A549 (cell line): Measurements from ENCODE around the gene TCL1A.

ENCODE experiments used
- CHD2 ChIP-seq: fragments of 150-350 bp; IDR thresholded peaks from 2 replicates; pipeline ENCODE4 v1.6.1; 2014; ENCODE audit warnings: low read length; ENCODE audit not compliant: partially characterized antibody
- CTCF ChIP-seq: fragments of >200 bp; sonication (Bioruptor Twin); formaldehyde crosslinking; IDR thresholded peaks from 3 replicates; pipeline ENCODE4 v1.5.1; 2016
- HMGXB4 ChIP-seq: fragments of 250-450 bp; sonication (Bioruptor Pico); IDR thresholded peaks from 2 replicates; pipeline ENCODE4 v1.5.0; 2021; ENCODE audit warnings: mild to moderate bottlenecking, moderate library complexity, borderline replicate concordance
- JUNB ChIP-seq: fragments of >200 bp; sonication (Bioruptor Twin); formaldehyde crosslinking; IDR thresholded peaks from 2 replicates; pipeline ENCODE4 v1.6.1; 2016
- PBX3 ChIP-seq: IDR thresholded peaks from 2 replicates; pipeline ENCODE4 v1.6.1; 2012
- POLR2A ChIP-seq: IDR thresholded peaks from 2 replicates; pipeline ENCODE4 v1.6.1; 2012; ENCODE audit warnings: mild to moderate bottlenecking, low read length

GRCh38 chr14:95664066-95664465 is 49.9 kb downstream of the TCL1A start:
- no peak for TF ChIP-seq CTCF
- no peak for TF ChIP-seq POLR2A
- TF ChIP-seq CHD2: no peak
- no peak for TF ChIP-seq HMGXB4 (CRISPR knock-in tag)
- TF ChIP-seq PBX3: no peak
- TF ChIP-seq JUNB: no peak
